ENCODE measurements around the gene RPTOR.

The RPTOR gene

DNA sequence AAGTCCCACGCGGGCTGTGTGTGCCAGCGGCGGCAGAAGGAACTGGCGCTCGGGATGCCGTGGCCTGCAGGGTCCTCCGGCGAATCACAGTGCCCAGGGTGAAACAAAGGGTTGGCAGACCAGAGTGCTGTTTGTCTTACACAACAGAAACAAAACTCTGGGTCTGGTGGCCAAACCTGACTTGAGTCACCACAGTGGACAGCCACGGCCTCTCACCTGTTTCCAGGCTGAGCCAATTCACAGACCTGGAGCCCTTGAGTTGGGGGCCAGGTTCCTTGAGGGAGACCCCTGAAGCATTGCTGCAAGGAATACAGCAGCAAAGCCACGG, 444.9 kb downstream of the RPTOR start:
- DNase-seq: no peak

DNA sequence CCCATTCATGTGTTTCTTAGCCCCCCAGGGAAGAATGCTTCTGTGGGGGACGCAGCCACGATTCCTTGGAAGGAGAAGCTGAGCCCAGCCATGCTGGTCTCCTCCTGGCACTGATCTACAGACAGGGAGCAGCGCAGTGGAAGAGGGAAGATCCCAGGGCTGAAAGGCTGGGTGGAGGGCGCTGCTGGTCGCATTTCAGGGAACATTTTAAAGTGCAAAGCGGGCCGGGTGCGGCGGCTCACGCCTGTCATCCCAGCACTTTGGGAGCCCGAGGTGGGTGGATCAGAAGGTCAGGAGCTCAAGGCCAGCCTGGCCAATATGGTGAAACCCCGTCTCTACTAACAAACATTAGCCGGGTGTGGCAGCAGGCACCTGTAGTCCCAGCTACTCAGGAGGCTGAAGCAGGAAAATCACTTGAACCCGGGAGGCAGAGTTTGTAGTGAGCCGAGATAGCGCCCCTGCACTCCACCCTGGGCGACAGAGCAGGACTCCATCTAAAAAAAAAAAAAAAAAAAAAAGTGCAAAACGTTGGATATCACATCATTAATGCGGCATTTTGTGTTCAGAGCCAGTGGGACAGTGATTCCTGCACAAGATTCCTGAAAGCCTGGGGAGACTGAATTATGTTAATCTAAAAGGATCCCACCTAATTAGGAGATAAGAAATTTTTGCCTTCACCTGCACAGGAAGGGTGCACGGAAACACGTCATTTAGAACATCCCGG, 446.4 kb downstream of the RPTOR start:
- no peak for DNase-seq

DNA sequence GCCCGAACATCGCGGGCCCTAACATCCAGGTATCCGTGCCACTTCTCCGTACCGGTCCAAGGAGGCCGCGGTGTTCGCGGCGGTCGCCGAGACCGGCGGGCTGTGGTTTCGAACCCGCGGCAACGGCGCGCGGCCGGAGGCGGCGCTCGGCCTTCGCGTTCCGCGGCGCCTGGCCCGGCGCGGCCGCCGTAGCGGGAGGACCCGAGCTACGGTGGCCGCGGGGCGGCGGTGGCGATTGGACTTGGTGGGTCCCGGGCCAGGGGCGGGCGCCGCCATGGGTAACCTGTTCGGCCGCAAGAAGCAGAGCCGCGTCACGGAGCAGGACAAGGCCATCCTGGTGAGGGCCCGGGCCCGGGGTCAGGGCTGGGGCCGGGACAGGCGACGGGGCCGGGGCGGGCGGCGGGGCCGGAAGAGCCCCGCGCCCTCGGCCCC, 447.0 kb downstream of the RPTOR start, which contains the start of gene CHMP6:
TSS of gene CHMP6 (plus strand) at position 197 of the 432 bp plus-strand sequence. CDS start at position 275, 78 bp downstream.
- peak; percentile 88 for DNase-seq

DNA sequence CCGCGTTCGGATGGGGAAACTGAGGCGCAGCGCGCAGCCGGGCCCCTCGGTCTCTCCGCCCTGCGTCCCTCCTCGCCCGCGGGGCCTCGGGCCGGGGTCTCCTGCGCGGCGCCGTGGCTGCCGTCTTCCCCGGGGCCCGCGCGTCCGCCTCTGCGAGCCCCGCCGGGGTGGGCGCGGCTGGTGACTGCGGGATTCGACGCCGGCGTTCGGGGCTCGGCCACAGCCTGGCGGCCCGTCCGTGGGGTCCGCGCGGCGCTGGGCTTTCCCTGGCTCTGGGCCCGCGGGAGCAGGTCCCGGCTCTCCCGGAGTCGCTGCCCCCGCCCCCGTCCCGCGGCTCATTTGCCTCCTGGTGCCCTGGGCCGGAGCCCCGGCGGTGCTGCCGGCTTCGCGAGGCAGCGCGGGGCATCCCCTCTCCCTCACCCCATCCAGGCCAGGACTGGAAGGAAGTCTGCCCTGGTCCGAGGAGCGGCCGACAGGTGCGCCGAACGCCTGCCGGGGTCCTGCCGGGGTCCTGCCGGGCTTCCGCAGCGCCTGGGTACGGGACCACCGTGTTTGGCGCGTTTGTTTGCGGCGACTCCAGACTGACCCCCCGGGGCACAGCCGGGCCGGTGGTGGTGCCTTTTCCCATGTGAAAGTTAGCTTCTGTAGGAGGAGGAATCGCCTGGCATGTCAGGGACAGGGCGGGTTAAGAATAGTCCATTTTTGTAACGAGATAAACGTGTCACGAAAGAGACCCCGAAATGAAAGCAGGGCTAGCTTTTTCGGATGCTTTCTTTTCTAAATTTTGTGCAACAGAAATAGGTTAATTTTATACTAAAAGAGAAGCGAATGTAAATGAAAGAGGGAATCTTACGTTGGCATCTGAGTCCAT, 447.7 kb downstream of the RPTOR start:
- DNase-seq: no peak

DNA sequence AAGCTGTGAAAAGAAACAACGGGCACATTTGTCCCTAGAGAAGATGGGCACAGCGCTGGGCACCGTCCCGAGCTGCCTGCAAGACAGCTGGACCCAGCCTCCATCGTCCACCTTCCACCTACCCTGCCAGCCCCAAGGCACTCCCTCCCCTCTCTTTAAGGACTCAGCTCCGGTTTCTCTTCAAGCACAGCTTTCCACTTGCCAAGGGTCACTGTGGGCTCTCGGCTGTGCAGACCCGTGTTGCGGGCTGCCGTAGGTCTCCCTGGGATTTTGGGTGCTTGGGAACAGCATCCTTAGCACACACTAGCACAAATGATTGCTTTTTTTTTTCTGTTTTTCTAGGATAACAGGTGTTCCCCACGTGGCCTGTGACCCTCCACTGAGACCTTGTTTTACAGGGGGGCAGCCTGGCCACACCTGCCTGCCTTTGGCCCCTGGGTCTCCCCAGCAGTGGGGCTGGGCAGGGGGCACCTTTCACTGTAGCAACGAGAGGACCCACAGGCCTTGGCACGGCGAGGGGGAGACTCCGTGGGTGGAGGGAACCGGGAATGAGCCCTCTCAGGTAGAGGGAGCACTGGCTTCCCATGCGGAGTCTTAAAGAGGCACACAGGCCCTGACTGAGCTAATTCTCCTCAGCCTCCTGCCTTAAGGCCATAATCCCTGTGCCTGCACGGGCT, 448.4 kb downstream of the RPTOR start:
- no peak for DNase-seq

DNA sequence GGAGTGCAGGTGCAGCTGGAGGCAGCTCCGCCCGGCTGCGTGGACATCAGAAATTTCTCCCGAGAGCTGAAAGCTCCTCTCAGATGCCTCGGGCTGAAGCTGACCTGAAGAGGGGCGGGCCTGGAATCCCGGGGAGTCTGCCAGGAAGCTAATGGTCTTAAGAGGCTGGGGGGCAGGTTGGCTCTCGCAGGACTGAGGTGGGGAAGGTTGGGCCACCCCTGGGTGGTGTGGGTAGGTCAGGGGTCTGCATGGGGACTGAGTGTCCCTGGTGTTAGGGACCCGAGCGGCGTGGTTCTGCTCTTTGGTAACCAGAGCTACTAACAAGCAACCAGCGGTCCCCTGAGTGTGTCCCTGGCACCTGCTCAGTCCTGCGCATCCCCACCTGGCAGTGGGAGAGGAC, 450.5 kb downstream of the RPTOR start:
- no peak for DNase-seq

DNA sequence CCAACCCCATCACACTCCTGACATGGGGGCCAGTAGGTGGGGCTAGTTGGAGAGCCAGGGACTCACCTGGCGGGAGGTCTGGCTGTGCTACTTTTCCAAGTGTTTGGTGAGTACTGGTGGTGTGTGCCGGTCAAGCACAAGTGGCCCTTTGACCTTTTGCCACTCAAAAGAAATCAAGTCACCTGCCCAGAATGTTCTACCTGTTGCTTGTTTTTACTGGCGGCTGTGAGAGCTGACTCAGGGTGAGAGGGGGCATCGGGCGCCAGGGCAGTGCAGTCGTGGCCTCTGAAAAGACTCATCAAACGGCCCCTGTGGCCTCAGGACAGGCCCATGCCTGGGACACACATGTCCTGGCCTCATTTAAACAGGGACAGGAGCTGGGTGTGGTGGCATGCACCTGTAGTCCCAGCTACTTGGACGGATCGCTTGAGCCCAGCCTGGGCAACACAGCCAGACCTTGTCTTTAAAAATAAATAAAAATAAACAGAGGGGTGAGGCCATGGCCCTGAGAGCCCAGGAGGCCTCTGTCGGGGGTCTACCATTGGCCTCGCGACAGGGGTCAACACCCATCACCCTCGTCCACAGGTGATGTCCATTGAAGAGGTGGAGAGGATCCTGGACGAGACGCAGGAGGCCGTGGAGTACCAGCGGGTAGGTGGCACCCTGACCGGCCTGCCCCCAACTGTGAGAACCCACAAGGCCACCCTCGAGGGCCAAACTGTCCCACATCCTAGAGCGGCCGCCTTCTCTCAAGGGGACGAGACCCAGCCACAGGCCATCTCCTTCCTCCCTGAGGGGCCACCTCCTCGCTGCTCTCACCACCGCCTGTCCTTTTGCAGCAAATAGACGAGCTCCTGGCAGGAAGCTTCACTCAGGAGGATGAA, 452.0 kb downstream of the RPTOR start:
- no peak for DNase-seq

DNA sequence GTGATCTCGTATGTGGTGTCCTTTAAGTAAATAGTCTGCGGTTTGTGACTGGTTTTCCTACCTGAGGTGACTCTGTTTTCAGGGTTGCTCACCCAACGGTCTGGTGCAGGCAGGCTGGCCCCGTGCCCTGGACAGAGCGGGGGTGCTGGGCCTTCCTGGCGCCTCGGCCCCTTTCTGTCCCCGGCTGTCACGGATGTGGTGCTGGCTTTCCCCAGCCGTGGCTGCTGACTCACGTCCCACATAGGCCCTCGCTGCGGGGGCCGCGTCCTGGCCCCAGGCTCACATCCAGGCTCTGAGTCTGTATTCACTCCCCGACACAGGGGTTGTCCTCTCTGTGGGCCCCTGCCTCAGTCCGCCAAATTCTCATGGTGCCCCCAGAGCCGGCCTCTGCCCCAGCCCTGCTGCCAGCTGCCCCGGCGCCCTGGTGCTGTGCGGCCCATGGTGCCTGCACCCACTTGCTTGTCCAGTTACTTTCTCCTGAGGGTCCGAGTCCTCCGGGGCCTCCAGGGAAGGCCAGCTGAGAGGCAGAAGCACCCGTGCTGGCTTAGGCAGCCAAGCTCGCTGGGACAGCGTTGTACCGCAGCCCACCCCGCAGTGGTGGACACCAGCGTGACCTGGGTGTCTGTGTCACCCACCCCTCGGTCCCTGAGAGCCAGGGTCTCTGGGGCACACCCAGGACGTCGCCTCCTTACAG, 452.9 kb downstream of the RPTOR start:
- peak; percentile 36 for DNase-seq

DNA sequence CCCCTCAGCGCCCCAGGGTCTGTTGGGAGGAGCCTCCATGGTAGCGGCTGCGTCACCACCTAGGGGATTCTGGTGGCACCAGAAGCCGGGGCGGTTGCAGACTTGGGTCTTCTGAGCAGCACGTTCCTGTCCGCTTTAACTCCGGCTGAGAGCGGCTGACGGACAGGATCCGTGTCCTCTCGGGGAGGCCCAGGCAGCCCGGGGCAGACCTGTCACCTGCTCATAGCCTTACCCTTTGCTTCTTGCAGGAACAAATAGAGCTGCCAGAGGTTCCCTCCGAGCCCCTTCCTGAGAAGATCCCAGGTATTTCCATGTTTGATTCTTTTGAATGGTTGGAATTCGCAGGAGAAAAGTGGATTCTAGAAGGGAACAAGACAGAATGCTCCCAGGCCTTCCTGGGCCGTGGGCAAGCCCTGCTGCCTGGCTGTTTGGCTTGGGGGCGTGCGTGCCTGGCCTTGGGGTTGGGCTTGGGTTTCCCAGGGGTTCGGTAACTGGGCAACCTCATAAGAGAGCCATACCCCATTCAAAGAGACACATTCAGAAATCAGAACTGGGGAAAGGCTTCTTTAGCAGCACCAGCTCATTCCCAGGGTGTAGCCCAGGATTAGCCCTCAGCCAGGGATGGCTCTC, 453.6 kb downstream of the RPTOR start:
- DNase-seq: no peak

DNA sequence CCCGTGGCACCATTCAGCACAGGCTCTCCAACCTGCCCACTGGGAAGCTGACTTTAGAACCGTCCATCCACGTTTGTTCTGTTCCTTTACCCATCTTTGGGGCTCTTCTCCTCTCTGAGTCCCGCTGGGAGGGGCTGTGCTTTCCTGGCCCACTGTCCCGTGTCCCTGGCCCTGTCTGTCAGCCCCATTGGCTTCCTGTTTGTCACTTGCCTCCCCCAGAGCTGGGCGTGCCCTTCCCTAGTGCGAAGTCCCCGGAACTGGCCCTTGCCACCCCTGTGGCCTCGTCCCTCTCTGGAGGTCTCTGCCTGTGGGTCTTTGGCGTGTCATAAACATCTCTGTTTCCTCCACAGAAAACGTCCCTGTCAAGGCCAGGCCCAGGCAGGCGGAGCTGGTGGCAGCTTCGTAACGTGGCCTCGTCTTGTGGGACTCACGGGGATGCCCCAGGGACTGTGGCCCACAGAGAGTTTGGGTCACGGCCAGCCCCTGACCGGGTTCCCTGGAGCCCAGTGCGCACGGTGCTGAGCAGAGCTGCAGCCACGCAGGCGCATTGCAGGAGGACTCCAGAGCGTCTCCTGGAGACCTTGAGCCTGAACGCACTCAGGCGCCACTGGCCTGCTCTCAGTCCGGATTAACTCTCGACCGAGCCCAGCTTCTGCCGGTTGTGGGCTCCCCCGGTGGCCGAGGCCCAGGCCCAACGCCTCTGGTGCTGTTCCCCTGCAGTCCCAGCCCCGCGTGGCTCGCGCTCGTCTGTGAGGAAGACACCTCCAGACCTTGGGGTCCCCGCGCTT, 454.3 kb downstream of the RPTOR start:
- DNase-seq: no peak

DNA sequence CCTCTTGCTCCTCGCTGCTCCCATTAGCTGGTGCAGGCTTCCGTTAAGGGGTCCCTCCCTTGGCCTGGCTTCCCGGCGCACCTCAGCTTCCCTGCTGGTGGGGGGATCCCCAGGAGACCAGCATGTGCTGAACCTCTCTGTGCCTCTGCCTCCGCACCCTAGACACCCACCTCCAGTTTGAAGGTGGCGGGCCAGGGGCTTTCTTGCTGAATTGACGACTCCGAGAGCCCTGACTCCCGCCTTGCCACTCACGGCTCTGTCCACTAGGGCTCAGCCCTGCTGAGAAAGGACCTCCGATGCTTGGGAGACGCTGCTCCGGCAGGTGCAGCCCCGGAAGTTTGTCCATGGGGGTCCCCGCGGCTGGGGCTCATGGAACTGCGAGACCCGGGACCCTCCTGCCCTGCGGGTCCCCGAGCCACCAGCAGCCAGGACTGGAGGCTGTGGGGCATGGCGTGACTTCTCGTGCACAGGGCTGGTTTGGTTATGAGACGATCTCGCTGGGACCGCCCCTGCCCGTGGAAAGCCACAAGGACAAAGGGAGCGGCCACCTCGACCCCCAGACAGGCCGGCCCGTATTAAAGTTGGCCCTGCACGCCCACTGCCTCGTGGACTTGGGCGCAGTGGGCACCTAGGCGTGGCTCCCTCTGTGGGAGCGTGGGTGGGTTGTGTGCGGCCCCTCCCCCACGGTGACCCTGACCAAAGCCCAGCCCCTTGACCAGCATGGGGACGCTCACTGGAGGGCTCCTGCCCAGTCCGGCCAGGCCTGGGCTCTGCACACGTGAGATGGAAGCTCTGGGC, 455.1 kb downstream of the RPTOR start:
- DNase-seq: no peak

DNA sequence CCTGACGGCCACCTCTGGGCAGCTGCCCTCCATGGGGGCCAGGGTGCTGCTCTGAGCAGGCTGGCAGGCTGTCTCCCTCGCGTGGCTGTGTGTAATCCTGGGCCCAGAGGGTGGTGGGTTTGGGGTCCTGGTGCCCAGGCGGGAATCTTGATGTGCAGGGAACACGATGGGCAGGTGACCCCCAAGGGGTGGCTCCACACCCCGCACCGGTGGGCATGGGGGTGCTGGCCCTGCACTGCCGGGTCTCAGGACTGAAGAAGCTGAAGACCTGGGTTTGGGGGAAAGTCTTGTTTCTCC, 455.6 kb downstream of the RPTOR start:
- no peak for DNase-seq

DNA sequence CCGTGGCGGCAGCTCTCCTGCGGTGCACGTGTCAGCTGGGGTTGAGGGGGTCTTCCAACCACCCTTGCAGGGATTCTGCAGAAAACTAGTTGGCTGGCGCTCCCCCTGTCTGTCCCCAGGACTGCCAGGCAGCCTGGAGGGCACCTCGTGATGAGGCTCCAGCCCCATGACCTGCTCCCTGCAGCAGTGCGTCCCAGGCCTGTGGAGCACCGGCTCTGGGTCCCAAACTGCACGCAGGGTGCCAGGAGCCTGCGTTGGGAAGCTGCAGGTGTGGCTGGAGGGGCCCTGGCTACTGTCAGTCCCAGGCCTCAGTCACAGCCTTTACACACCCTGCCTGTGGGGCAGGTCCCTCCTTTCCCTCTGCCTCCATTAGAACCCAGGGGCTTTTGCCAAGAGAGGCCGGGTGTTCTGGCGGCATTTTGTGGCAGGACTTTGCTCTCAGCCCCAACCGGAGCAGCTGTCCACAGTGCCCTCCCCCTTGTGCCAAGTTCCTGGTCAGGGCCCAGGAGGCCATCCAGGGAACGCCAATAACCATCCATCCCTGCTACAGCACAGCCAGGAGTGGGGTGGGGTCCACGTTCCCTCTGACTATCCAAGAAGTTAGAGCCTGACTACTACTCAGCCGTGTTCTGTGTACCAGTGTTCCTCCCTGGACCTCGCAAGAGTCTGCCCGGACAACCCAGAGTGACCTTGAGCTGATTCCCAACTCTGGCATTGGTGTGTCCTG, 456.2 kb downstream of the RPTOR start:
- DNase-seq: no peak

DNA sequence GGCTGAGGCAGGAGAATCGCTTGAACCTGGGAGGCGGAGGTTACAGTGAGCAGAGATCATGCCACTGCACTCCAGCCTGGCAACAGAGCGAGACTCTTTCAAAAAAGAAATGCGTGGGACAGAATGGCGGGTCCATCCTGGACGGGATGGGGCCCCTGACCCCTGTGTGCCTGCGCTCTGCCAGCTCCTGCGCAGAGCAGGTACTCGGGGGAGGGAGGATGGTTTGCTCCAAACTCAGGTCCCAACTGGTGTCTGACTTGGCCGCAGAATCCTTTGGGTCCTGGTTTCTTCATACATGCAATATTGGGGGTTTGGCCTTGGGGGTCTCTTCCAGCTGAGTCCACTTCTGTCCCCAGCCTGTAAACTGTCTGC, 457.4 kb downstream of the RPTOR start:
- no peak for DNase-seq

DNA sequence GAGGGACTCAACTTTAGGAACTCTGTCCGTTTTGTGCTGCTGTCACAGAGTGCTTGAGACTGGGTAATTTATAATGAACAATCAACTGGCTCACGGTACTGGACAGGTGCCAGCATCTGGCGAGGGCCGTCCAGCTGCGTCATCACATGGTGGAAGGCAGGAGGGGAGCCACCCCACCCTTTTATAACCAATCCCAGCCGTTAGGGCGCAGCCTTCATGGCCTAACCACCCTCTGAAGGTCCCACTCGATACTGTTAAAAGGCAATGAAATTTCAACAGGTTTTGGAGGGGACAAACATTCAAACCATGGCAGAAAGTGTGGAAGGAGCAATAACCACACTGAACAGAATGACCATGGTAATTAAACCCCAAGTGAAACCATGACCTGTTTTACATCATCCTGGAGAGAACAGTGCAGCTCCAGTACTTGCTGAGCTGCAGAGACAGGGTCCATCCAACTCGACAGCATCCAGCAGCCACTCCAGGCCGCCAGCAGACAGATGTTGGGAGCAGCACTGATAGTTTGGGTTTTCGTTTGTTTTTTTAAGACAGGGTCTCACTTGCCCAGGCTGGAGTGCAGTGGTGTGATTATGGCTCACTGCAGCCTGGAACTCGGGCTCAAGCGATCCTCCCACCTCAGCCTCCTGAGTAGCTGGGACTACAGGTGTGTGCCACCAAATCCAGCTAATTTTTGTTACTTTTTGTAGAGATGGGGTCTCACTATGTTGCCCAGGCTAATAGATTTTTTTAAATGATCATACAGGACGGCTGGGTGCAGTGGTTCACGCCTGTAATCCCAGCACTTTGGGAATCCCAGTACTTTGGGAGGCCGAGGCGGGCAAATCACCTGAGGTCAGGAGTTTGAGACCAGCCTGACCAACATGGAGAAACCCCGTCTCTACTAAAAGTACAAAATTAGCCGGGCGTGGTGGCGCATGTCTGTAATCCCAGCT, 458.0 kb downstream of the RPTOR start:
- peak; percentile 53 for DNase-seq

DNA sequence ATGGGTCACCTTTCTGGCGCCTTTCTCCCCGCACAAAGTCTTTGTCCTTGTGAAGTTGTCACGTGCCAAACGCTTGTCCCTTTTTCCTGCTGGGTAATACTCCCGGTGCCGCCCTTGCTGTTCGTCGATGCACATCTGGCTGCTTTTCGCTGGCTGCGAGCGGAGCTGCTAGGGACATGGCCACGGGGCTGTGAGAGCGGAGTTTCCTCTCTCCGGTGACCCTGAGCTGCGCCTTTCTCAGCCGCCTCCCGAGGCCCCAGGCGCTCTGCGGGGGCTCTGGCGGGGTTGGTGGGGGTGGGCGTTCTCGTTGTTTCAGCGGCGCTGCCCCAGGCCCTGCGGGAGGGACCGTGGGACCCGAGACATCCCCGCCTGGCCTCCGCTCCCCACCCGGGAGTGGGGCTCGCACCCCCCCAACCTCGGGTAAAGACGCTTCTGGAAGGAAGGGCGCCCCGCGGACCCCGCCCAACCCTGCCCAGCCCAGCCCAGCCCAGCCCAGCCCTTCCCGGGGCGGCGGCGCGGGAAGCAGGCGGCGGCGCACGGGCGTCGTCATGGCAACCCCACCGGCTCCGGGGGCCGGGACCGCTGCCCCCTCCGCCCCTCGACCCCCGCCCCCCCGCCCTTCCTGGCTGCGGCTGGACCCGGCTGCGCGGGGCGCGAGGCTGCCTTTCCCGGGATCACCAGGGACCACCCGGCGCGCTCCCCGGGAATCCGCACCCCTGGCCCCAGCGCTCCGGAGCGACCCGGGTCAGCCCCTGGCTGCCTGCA, 459.3 kb downstream of the RPTOR start:
- DNase-seq: no peak

DNA sequence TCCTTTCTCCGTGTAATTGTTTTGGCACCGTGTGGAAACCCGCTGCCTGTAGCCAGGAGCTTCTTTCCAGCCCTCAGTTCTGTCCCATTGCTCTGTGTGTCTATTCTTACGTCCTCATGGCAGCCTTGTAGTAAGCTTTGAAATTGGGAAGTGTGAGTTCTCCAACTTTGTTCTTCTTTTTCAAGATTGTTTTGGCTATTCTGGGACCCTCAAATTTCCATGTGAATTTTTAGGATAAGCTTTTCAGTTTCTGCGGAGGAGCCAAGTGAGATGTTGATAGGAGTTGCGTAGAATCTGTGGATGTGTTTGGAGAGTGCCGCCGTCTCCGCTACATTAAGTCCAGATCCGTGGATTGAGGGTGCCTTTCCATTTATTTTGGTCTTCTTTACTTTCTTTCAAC, 462.3 kb downstream of the RPTOR start:
- DNase-seq: no peak

Data from fibroblast of skin of scalp (primary cell).